GM21526 (cell line): ENCODE data around the gene GPR78.
"Not testable (repeated sequence)": the region's sequence is repeated elsewhere in the genome, so short reads cannot be mapped to it uniquely, and the experiment has no call there.

Experiments used
- ATAC-seq: cut with Tn5 transposase; IDR thresholded peaks from one replicate; pipeline ENCODE4 v1.9.1; 2021; ENCODE audit warnings: moderate library complexity; ENCODE audit not compliant: unreplicated experiment, low FRiP score

Gene GPR78

GRCh38 chr4:8559524-8560264 lies 20.5 kb upstream of the GPR78 start:
- ATAC-seq, result no peak

- ATAC-seq, result no peak
Observed at GRCh38 chr4:8560265-8561047, 19.7 kb upstream of the GPR78 start.

GRCh38 chr4:8564595-8564994 lies 15.6 kb upstream of the GPR78 start:
- no peak for ATAC-seq

DNA sequence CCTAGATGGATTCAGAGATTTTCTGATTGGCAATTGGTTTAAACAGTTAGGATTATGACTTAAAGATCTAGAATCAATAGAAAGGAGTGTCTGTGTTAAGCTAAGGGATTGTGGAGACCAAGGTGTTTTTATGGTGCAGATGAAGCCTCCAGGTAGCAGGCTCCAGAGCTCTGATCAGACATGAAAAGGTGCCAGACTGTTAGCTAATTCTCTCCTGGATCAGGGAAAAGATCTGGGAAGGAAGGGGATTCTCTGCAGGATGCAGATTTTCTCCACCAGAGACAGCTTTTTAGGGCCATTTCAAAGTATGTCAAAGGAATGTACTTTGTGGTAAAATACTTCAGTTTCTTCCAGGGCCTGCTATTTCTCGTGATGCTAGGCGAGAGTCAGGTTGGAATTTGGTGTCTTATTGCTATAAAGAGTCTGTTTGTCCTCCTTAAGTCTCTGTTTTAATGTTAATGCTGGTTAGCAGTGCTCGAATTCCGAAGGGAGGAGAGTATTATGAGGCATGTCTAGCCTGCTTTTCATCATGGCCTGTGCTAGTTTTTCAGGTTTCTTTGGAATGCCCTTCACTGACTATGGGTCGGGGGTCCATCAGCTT lies 12.0 kb upstream of the GPR78 start:
- ATAC-seq, result no peak

DNA sequence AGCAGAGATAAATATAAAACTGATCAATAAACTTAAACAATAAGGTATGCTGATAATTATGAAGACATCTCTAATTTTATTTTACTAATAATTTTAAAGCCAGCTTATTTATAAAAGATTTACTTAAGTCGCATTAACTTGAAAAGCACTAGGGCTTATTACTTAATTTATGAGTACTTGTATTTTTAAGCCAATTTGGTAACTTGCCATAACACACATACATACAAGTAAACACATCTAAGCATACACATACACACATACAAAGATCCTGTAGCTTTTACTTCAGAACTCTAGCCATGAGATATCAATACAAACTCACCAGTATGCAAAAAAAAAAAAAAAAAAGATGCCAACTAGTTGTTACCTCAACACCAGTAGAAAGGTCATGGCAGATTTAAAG lies 10.0 kb upstream of the GPR78 start:
- ATAC-seq, result no peak

DNA sequence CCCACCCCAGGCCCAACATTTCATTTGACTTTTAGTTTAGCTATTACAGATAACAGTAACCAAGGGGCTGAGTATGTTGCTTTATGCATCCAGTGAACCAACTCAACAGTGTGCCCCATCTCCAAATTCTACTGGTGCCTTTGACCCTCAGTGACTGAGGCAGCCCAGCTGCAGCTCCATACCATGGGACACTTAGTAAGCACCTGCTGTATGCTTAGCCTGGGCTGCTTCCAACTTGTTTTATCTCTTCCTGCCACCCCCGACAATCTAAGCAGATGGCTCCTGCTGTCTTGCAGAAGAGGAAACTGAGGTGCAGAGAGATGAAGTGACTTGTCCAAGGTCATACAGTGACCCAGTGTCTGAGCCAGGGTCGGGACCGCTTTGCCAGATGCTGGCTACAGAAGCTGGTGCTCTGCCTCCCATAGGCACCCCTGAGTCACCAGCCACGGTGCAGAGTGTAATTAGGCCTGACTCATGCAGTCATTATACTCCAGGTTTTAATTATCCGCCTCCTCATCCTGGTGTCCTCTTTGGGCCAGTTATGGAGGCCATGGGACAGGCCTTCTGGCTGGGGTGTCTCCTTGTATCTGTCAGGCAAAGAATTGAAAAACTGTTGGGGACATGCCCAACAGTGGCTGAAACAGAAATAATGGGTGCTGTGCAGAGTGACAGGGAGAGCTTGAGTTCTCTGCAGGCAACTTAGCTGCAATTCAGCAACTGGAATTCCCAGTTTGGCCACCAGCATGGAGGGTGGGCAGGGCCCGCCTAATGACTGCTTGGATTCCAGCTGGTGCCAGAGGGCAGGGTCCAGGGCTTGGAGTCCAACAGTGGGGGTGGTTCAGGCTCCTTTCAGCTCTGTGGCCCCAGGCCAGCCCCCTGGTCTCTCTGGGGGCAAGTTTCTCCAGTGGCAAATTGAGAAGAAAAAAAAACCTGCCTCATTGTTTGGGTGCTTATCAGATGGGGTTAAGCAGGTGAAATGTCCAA lies 8.2 kb upstream of the GPR78 start:
- ATAC-seq, result no peak

- no peak for ATAC-seq
Observed at GRCh38 chr4:8573266-8573665, 6.9 kb upstream of the GPR78 start.

- no peak for ATAC-seq
Observed at GRCh38 chr4:8574796-8575370, 5.3 kb upstream of the GPR78 start.

- ATAC-seq, result no peak
Observed at GRCh38 chr4:8575457-8575856, 4.7 kb upstream of the GPR78 start.

DNA sequence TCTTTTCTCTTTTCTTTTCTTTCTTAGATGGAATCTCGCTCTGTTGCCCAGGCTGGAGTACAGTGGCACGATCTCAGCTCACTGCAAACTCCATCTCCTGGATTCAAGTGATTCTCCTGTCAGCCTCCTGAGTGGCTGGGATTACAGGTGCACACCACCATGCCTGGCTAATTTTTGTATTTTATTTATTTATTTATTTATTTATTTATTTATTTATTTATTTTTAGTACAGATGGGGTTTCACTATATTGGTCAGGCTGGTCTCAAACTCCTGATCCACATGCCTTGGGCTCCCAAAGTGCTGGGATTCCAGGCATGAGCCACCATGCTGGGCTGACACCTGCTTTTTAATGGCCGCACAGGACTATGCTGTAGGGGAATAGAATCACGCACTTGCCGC lies 3.6 kb upstream of the GPR78 start:
- not testable (repeated sequence) for ATAC-seq

GRCh38 chr4:8577046-8577445 lies 3.1 kb upstream of the GPR78 start:
- no peak for ATAC-seq

DNA sequence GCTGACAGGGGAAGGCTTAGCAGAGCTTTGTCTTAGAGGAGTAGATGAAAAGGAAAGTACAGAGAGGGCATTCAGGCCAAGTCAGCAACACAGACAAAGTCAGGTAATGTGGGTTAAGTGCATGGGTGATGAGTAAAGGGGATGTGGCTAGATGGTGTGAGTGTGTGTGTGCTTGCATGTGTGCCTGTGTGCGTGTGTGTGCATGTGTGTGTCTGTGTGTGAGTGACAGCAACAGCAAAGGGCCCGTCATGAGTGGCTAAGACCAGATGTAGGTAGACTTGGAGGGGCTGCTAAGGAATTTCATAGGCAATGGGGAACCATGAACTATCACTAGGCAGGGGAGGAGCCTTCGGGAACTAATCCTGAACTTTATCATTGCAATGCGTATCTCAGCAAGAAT lies 2.2 kb upstream of the GPR78 start:
- ATAC-seq, result no peak

- no peak for ATAC-seq
Observed at GRCh38 chr4:8578717-8579116, 1.5 kb upstream of the GPR78 start.

- no peak for ATAC-seq
Observed at GRCh38 chr4:8579526-8580320, 469 bp upstream of the GPR78 start.

DNA sequence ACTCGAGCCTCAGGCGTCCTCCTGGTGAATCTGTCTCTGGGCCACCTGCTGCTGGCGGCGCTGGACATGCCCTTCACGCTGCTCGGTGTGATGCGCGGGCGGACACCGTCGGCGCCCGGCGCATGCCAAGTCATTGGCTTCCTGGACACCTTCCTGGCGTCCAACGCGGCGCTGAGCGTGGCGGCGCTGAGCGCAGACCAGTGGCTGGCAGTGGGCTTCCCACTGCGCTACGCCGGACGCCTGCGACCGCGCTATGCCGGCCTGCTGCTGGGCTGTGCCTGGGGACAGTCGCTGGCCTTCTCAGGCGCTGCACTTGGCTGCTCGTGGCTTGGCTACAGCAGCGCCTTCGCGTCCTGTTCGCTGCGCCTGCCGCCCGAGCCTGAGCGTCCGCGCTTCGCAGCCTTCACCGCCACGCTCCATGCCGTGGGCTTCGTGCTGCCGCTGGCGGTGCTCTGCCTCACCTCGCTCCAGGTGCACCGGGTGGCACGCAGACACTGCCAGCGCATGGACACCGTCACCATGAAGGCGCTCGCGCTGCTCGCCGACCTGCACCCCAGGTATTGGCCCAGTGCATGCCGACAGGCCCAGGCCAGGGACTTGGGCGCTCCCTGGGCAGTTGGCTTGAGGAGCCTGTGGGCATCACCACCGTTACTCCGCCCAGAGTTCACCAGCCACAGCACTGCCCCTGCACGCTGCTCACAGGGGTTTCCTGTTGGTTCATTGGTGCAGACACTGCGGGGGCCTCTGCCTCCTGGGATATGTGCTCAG lies 1.1 kb downstream of the GPR78 start:
- no peak for ATAC-seq

DNA sequence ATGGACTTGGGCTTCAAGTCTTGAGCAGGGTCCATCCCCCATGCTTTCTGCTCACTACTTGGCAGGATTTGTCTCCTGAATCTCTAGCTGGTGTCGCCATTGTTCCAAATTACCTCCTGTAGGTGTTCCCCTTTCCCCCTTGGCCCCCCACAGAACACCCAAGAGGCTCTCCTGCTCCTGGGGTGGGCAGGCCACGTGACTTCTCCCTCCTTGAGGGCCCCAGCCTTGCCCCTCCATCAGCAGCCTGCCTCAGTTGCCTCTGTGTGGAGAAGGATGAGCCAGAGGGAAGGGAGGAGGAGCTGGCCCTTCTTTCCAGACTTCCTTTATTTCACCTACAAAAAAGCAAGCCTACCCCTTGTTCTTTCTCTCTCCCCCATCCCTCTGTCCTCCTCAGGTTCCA lies 1.8 kb downstream of the GPR78 start:
- no peak for ATAC-seq

DNA sequence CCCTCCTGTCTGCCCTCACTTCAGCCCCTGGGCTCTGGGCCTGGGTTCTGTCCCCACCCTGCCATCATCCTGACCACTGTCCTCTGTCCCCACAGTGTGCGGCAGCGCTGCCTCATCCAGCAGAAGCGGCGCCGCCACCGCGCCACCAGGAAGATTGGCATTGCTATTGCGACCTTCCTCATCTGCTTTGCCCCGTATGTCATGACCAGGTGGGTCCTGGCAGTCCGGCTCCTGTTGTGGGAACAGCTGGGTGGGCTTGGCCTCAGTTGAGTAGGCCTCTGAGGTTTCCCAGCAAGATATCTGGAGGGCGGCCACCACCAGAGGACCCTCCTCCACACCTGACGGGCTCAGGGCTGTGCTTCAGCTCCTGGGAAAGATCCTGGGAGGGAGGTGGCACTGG lies 2.2 kb downstream of the GPR78 start:
- no peak for ATAC-seq

- ATAC-seq, result no peak
Observed at GRCh38 chr4:8582941-8583654, 2.9 kb downstream of the GPR78 start.
